Endothelial cell of umbilical vein (primary cell): ENCODE data around the gene NSL1. TPM values are rescaled to one million over a fixed set of nuclear protein-coding genes. Genes with fewer than 3 reads are reported as not detected.

Source experiments
- BruUV-seq: library from RNA; stranded (reverse); fragments of 400-500 nt; replicated peaks from 2 replicates; lab custom pipeline; 2021; lab: Mats Ljungman, UMichigan
- CTCF ChIA-PET: fragments of 300-600, 350-600 bp; sonication (Branson Sonifier 250); formaldehyde crosslinking; loops from one replicate; lab custom pipeline; 2021; ENCODE audit warnings: antibody characterized with exemption, inconsistent platforms; lab: Charles Lee
- POLR2A ChIA-PET: fragments of 300-600, 350-600 bp; sonication (Branson Sonifier 250); formaldehyde crosslinking; loops from one replicate; lab custom pipeline; 2021; ENCODE audit warnings: antibody characterized with exemption, inconsistent platforms; lab: Charles Lee
- DNase-seq: peaks from one replicate; pipeline ENCODE4 v3.0.0-alpha.2; 2011; ENCODE audit warnings: low read depth, low spot score
- FAIRE-seq: peaks from 2 replicates; lab custom pipeline; 2011; peaks lifted over from hg19 to GRCh38; lab: Jason Lieb, UNC
- H2AFZ ChIP-seq: 2 replicates; pipeline ENCODE4 v1.6.0; 2012; ENCODE audit warnings: low read depth, low read length, control low read depth, inconsistent platforms
- H3K27ac ChIP-seq: 2 replicates; pipeline ENCODE4 v1.5.1; 2011; ENCODE audit warnings: low read depth, mild to moderate bottlenecking, control low read depth, low read length, moderate library complexity; ENCODE audit not compliant: insufficient read depth
- H3K27me3 ChIP-seq, 2 experiments: 2 replicates each; pipeline versions ENCODE4 v1.6.0 to v1.6.1; 2011; ENCODE audit warnings: low read length in 2 of 2, mixed read lengths in 1 of 2; ENCODE audit not compliant: control insufficient read depth in 2 of 2, insufficient read depth in 2 of 2
- H3K36me3 ChIP-seq, 2 experiments: 2 replicates in 1 of 2; 3 replicates in 1 of 2; pipeline ENCODE4 v1.5.1; 2011; ENCODE audit warnings: low read length in 2 of 2, mild to moderate bottlenecking in 1 of 2, moderate library complexity in 1 of 2; ENCODE audit not compliant: control insufficient read depth in 2 of 2, insufficient read depth in 2 of 2; ENCODE audit errors: extremely low read depth in 1 of 2
- H3K4me1 ChIP-seq: 3 replicates; pipeline ENCODE4 v1.5.1; 2011; ENCODE audit warnings: mild to moderate bottlenecking, low read length; ENCODE audit not compliant: control insufficient read depth, insufficient read depth; ENCODE audit errors: extremely low read depth
- H3K4me2 ChIP-seq: 2 replicates; pipeline ENCODE4 v1.6.1; 2011; ENCODE audit warnings: low read length, control low read depth, mixed read lengths; ENCODE audit not compliant: insufficient read depth
- H3K4me3 ChIP-seq, 3 experiments: fragments of 200-600 bp in 1 of 3; sonication (generic), shearing (Covaris generic) in 1 of 3; replicated peaks in 1 of 3; 2 replicates each; pipeline ENCODE4 v1.5.1; 2011 to 2016; ENCODE audit warnings: control low read depth in 3 of 3, low read length in 3 of 3, mild to moderate bottlenecking in 2 of 3, inconsistent platforms in 1 of 3, low read depth in 1 of 3, moderate library complexity in 1 of 3; ENCODE audit not compliant: insufficient read depth in 1 of 3
- H3K79me2 ChIP-seq: 2 replicates; pipeline ENCODE4 v1.6.0; 2012; ENCODE audit warnings: low read length, inconsistent platforms; ENCODE audit not compliant: control insufficient read depth, insufficient read depth
- H3K9ac ChIP-seq: replicated peaks from 2 replicates; pipeline ENCODE3; 2011; ENCODE audit warnings: low read length, control low read depth; ENCODE audit not compliant: insufficient read depth; ENCODE audit errors: extremely low read depth
- H3K9me1 ChIP-seq: replicated peaks from 3 replicates; pipeline ENCODE4 v1.6.0; 2011; ENCODE audit warnings: mild to moderate bottlenecking, low read length; ENCODE audit not compliant: control insufficient read depth, insufficient read depth; ENCODE audit errors: extremely low read depth
- H3K9me3 ChIP-seq: replicated peaks from 2 replicates; pipeline ENCODE4 v1.5.1; 2012; ENCODE audit warnings: low read length, inconsistent platforms; ENCODE audit not compliant: control insufficient read depth, insufficient read depth
- H4K20me1 ChIP-seq: replicated peaks from 2 replicates; pipeline ENCODE3; 2011; ENCODE audit warnings: mild to moderate bottlenecking, low read length; ENCODE audit not compliant: control insufficient read depth, insufficient read depth; ENCODE audit errors: extremely low read depth
- FOS ChIP-seq: IDR thresholded peaks from 2 replicates; pipeline ENCODE4 v1.6.1; 2011; ENCODE audit warnings: mild to moderate bottlenecking, low read length, moderate library complexity, borderline replicate concordance; ENCODE audit not compliant: insufficient read depth
- GATA2 ChIP-seq: IDR thresholded peaks from 2 replicates; pipeline ENCODE4 v1.7.0; 2011; ENCODE audit warnings: low read depth, mild to moderate bottlenecking, moderate library complexity, mixed read lengths, low read length; ENCODE audit not compliant: insufficient read length, insufficient read depth
- JUN ChIP-seq: IDR thresholded peaks from 2 replicates; pipeline ENCODE4 v1.6.1; 2011; ENCODE audit warnings: borderline replicate concordance, low read depth; ENCODE audit not compliant: insufficient read length, insufficient read depth
- MYC ChIP-seq: IDR thresholded peaks from one replicate; pipeline ENCODE4 v1.6.1; 2011; ENCODE audit warnings: mild to moderate bottlenecking, low read depth, low read length
- POLR2AphosphoS5 ChIP-seq: IDR thresholded peaks from 2 replicates; pipeline ENCODE4 v1.6.1; 2012; ENCODE audit warnings: low read depth, mild to moderate bottlenecking, control low read depth, low read length, moderate library complexity; ENCODE audit not compliant: insufficient read depth
- dilution Hi-C: fragments of 300-500 bp; cut with MboI; formaldehyde crosslinking; loops from one replicate; pipeline ENCODE4 v1.15.0; 2019; ENCODE audit warnings: low sequenced_read_pairs; ENCODE audit not compliant: extremely low pct_ligation_motif_present
- intact Hi-C: fragments of 100-400 bp; cut with micrococcal nuclease; formaldehyde crosslinking; loops from one replicate; pipeline ENCODE4 v1.10.0; 2022
- polyA plus RNA-seq, 4 experiments: library from polyadenylated mRNA; depleted of rRNA in 3 of 4; stranded (reverse) in 3 of 4; unstranded in 1 of 4; fragments of >200 nt; gene quantifications; 2 replicates each; pipeline versions ENCODE4 v1.2.1 to v1.2.3, GENCODE V29; 2011 to 2012; ENCODE audit warnings: missing spikeins in 1 of 4
- total RNA-seq: library from RNA; stranded (reverse); gene quantifications from 2 replicates; pipeline ENCODE4 v1.2.3, GENCODE V29; 2021
- TF ChIP-seq, protein P1 (sequence below), 2 donors: IDR thresholded peaks; 1 replicate in 1 of 2; 2 replicates in 1 of 2; pipeline ENCODE4 v1.5.1; 2011; ENCODE audit warnings: low read length in 2 of 2, mild to moderate bottlenecking in 2 of 2, moderate library complexity in 2 of 2, control low read depth in 1 of 2, inconsistent platforms in 1 of 2, low read depth in 1 of 2; ENCODE audit not compliant: insufficient read depth in 1 of 2; ENCODE audit errors: extremely low read depth in 1 of 2

NSL1 gene
- total and polyA plus RNA-seq, 2 donors (not counting 3 experiments of a cell fraction or from before 2014, with no cell fraction given) = 15.5 to 30.2 TPM

DNA sequence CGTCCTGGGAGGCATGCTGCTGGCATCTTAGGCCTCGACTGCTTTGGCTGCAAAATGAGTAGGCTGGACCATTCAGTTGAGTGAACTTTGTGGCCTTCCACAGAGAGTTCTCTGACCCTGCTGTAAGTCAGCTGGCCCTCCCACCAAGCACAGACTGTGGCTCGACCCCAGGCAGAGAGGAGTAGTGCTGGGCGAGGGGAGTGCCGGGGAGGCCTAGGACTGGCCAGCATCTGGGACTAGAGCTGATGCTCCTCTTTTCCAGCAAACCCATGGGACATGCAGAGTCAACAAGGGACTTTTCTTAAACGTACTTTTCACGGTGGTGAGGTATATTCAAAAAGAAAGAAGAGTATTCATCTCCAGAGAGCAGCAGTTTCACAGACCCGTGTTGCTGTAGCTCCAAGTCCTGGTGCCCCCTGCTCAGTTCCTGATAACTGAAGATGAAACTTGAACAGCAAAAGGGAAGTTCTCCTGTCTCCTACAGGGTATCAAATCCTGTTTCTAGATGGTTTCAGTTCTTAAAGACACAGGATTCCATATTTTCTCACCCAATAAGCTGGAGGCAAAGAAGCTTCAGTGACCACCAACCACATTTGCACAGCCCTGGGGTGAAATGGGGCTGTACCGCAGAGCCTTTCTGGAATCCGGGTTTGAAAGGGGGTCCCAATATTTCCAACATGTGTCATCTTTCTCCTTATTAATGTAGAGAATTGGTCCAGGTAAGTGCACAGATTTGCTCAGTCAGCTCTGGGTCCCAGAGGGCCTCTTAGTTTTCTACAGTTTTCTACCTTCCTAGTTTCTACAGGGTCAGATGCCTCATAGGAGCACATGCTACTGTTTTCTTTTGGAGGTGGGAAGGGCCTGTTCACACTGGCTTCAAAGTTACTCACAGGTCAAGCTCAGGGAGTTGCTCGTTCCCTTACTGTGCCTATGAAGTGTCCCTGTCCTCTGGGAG is 112.8 kb downstream of the NSL1 start:
- no peaks in the 10 kb centered on the region for H3K9me3 ChIP-seq
- no peaks in the 10 kb centered on the region for H3K79me2 ChIP-seq
- no peak overlapping the region for H3K4me2 ChIP-seq
- POLR2A ChIA-PET = no interaction called here
- dilution Hi-C loops = no loop called here
- H2AFZ ChIP-seq = no peak overlapping the region
- no TSS peak for BruUV-seq
- H3K36me3 ChIP-seq = no peaks in the 10 kb centered on the region
- no peak overlapping the region for H3K4me3 ChIP-seq
- H3K27me3 ChIP-seq = peaks cover 4 to 22% of the 10 kb centered on the region in 2 experiments
- TF ChIP-seq JUN = no peak
- no peak for TF ChIP-seq MYC
- TF ChIP-seq GATA2 = no peak
- no peak for DNase-seq
- no peaks in the 10 kb centered on the region for H4K20me1 ChIP-seq
- no peak for FAIRE-seq
- no peak overlapping the region for H3K27ac ChIP-seq
- no peaks in the 10 kb centered on the region for H3K9me1 ChIP-seq
- H3K9ac ChIP-seq = no peak overlapping the region
- CTCF ChIA-PET = interaction anchor here (0.6 to 2.1 kb wide), 3 partner anchors 11 to 61 kb away, joined by 3 to 10 read pairs (median 9); no protein-coding TSS in a partner anchor
- no peaks in the 10 kb centered on the region for H3K4me1 ChIP-seq
- intact Hi-C loops = no loop called here

GRCh38 chr1:212677573-212677972 is 114.0 kb downstream of the NSL1 start:
- POLR2A ChIA-PET = no interaction called here
- Histone ChIP-seq H3K36me3 (no peaks in the 10 kb centered on the region), H3K4me2 (no peak overlapping the region), H3K9ac (no peak overlapping the region), H3K27ac (no peak overlapping the region), H2AFZ (no peak overlapping the region), H3K9me1 (no peaks in the 10 kb centered on the region), H3K4me3 (no peak overlapping the region), H4K20me1 (no peaks in the 10 kb centered on the region), H3K79me2 (no peaks in the 10 kb centered on the region), H3K4me1 (no peaks in the 10 kb centered on the region), H3K27me3 (peaks cover 9 to 25% of the 10 kb centered on the region in 2 experiments), H3K9me3 (no peaks in the 10 kb centered on the region)
- intact Hi-C loops (no loop called here), dilution Hi-C loops (no loop called here)
- BruUV-seq = no TSS peak
- FAIRE-seq (no peak), DNase-seq (no peak)
- CTCF ChIA-PET = interaction anchor here (0.9 to 2.1 kb wide), 3 partner anchors 9 to 25 kb away, joined by 4 to 10 read pairs (median 9); no protein-coding TSS in a partner anchor
- no peak for TF ChIP-seq POLR2AphosphoS5
- TF ChIP-seq, protein P1, sequence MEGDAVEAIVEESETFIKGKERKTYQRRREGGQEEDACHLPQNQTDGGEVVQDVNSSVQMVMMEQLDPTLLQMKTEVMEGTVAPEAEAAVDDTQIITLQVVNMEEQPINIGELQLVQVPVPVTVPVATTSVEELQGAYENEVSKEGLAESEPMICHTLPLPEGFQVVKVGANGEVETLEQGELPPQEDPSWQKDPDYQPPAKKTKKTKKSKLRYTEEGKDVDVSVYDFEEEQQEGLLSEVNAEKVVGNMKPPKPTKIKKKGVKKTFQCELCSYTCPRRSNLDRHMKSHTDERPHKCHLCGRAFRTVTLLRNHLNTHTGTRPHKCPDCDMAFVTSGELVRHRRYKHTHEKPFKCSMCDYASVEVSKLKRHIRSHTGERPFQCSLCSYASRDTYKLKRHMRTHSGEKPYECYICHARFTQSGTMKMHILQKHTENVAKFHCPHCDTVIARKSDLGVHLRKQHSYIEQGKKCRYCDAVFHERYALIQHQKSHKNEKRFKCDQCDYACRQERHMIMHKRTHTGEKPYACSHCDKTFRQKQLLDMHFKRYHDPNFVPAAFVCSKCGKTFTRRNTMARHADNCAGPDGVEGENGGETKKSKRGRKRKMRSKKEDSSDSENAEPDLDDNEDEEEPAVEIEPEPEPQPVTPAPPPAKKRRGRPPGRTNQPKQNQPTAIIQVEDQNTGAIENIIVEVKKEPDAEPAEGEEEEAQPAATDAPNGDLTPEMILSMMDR (IDR thresholded peaks at IDR 0.05; ENCODE audit: extremely low read depth in 1 of 2, insufficient read depth in 1 of 2, low read depth in 1 of 2, low read length in 2 of 2) = no peak
- TF ChIP-seq FOS = no peak
